Effector memory CD4-positive, alpha-beta T cell (primary cell): ENCODE data around the gene VPS13A.
"Not testable (repeated sequence)": the region's sequence is repeated elsewhere in the genome, so short reads cannot be mapped to it uniquely, and the experiment has no call there.

Source experiments
- DNase-seq, 3 donors: peaks; one replicate each; pipeline ENCODE4 v3.0.0-alpha.2; 2020
- H3K27ac ChIP-seq: 2 replicates; pipeline ENCODE4 v1.7.0; 2013; ENCODE audit warnings: mild to moderate bottlenecking, low read length, moderate library complexity; ENCODE audit not compliant: insufficient read depth, poor library complexity, severe bottlenecking
- H3K27me3 ChIP-seq: replicated peaks from 2 replicates; pipeline ENCODE4 v1.7.0; 2013; ENCODE audit warnings: mild to moderate bottlenecking, low read length; ENCODE audit not compliant: insufficient read depth, control insufficient read depth, poor library complexity, severe bottlenecking
- H3K36me3 ChIP-seq: 2 replicates; pipeline ENCODE4 v1.7.0; 2013; ENCODE audit warnings: mild to moderate bottlenecking, low read length, moderate library complexity; ENCODE audit not compliant: control insufficient read depth, insufficient read depth
- H3K4me1 ChIP-seq: 2 replicates; pipeline ENCODE4 v1.7.0; 2013; ENCODE audit warnings: low read length, mild to moderate bottlenecking; ENCODE audit not compliant: control insufficient read depth, insufficient read depth, poor library complexity, severe bottlenecking
- H3K4me3 ChIP-seq: 2 replicates; pipeline ENCODE4 v1.7.0; 2013; ENCODE audit warnings: low read length, low read depth, mild to moderate bottlenecking; ENCODE audit not compliant: insufficient read depth, poor library complexity, severe bottlenecking
- H3K9me3 ChIP-seq: 2 replicates; pipeline ENCODE4 v1.7.0; 2013; ENCODE audit warnings: mild to moderate bottlenecking, low read length, moderate library complexity; ENCODE audit not compliant: control insufficient read depth

Gene VPS13A

GRCh38 chr9:77328102-77328501, 150.8 kb downstream of the VPS13A start:
- Histone ChIP-seq H3K9me3 (no peaks in the 10 kb centered on the region), H3K4me3 (no peak overlapping the region), H3K27ac (no peak overlapping the region), H3K4me1 (no peaks in the 10 kb centered on the region), H3K36me3 (peaks cover 4% of the 10 kb centered on the region), H3K27me3 (no peaks in the 10 kb centered on the region)
- no peak for DNase-seq

- DNase-seq, result no peak
- no peak overlapping the region for H3K4me3 ChIP-seq
- peaks cover 35% of the 10 kb centered on the region for H3K36me3 ChIP-seq
- H3K4me1 ChIP-seq, result no peaks in the 10 kb centered on the region
- H3K9me3 ChIP-seq, result no peaks in the 10 kb centered on the region
- no peaks in the 10 kb centered on the region for H3K27me3 ChIP-seq
- H3K27ac ChIP-seq, result no peak overlapping the region
Observed at GRCh38 chr9:77370064-77370463, 192.7 kb downstream of the VPS13A start.

GRCh38 chr9:77374266-77374665, 196.9 kb downstream of the VPS13A start:
- Histone ChIP-seq H3K27ac (no peak overlapping the region), H3K4me3 (no peak overlapping the region), H3K27me3 (no peaks in the 10 kb centered on the region), H3K9me3 (no peaks in the 10 kb centered on the region), H3K36me3 (peaks cover 19% of the 10 kb centered on the region), H3K4me1 (no peaks in the 10 kb centered on the region)
- no peak for DNase-seq

- H3K4me3 ChIP-seq, result no peak overlapping the region
- H3K9me3 ChIP-seq, result no peaks in the 10 kb centered on the region
- H3K27me3 ChIP-seq, result no peaks in the 10 kb centered on the region
- no peak for DNase-seq
- no peak overlapping the region for H3K27ac ChIP-seq
- H3K36me3 ChIP-seq, result peaks cover 8% of the 10 kb centered on the region
- no peaks in the 10 kb centered on the region for H3K4me1 ChIP-seq
Observed at GRCh38 chr9:77375956-77376532, 198.7 kb downstream of the VPS13A start.

- no peaks in the 10 kb centered on the region for H3K27me3 ChIP-seq
- no peak for DNase-seq
- H3K4me1 ChIP-seq, result no peaks in the 10 kb centered on the region
Observed at GRCh38 chr9:77384406-77384805, 207.1 kb downstream of the VPS13A start.

DNA sequence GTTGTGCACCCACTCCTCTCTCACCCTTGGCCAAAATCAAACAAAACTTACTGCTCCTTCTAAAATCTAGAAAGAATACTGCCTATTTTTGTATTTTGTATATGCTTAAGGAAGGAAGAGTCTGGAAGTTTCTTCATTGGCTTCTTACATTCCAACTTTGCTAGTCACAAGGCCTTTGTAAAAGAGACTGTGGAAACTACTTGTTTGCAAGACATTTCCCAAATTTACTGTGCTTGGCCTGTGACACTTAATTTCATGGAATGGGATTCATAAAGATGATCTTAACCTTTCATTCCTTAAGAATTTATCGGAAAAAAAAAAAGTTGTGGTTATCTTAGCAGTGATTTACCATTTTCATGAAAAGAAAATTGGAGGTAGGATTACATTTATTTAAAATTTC, 208.9 kb downstream of the VPS13A start:
- H3K4me3 ChIP-seq, result no peak overlapping the region

More at GRCh38 chr9:77384406-77384805, 207.1 kb downstream of the VPS13A start:
- H3K4me3 ChIP-seq, result no peak overlapping the region
- H3K9me3 ChIP-seq, result no peaks in the 10 kb centered on the region
- H3K36me3 ChIP-seq, result peaks cover 12% of the 10 kb centered on the region
- no peak overlapping the region for H3K27ac ChIP-seq

DNA sequence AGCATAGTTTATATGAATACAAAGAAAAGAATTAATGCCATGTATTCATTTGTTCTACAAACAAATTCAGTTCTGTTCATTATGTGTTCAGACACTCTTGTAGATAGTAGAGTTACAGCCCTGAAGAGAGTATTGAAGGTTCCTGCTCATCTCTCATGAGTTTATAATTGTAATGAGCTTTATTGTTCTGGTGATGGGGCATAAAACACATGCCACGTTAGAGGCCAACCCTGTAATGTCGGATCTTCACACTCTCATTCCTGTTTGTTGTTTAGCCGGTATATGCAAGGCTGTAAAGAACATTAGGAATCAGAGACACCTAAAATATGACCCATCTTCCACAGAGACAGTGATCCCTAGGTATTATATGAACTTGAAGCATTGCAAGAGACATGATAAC, 214.5 kb downstream of the VPS13A start:
- Histone ChIP-seq H3K27ac (no peak overlapping the region), H3K36me3 (no peaks in the 10 kb centered on the region), H3K9me3 (no peaks in the 10 kb centered on the region), H3K4me3 (no peak overlapping the region), H3K4me1 (no peaks in the 10 kb centered on the region), H3K27me3 (no peaks in the 10 kb centered on the region)
- no peak for DNase-seq

More for the DNA sequence above, 208.9 kb downstream of the VPS13A start:
- Histone ChIP-seq H3K9me3 (no peaks in the 10 kb centered on the region), H3K4me1 (no peaks in the 10 kb centered on the region), H3K36me3 (peaks cover 7% of the 10 kb centered on the region), H3K27me3 (no peaks in the 10 kb centered on the region), H3K27ac (no peak overlapping the region)
- no peak for DNase-seq

DNA sequence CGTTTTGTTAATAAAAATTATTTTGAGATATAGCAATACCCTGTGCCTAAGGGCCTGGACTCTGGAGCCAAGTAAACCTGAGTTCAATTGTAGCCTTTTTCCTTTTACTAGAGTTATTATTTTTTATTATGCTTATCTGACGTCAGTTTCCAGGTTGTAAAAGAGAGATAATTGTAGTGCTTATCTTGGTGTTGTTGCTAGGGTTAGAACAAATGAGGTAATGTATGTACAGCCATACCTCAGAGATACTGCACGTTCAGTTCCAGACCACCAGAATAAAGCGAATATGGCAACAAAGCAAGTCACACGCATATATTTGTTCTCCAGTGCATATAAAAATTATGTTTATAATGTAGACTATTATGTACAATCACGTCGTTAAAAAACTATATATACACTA, 215.0 kb downstream of the VPS13A start:
- Histone ChIP-seq H3K4me1 (no peaks in the 10 kb centered on the region), H3K36me3 (no peaks in the 10 kb centered on the region), H3K9me3 (no peaks in the 10 kb centered on the region), H3K27ac (no peak overlapping the region), H3K27me3 (no peaks in the 10 kb centered on the region), H3K4me3 (no peak overlapping the region)
- DNase-seq, result no peak

DNA sequence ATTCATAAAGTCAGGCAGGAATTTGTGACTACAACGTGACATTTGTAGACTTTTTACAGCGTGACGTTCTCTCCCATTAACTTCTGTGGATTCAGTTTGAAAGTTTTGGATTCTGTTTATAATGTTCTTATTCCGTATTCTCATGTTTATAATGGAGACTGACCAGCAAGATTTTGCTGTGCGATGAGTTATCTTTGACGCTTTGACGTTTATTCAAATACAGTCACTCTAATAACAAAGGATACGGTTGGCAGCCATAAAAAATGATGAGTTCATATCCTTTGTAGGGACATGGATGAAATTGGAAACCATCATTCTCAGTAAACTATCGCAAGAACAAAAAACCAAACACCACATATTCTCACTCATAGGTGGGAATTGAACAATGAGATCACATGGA, 221.2 kb downstream of the VPS13A start:
- H3K9me3 ChIP-seq, H3K4me3 ChIP-seq, H3K27ac ChIP-seq, DNase-seq, H3K27me3 ChIP-seq, H3K36me3 ChIP-seq, H3K4me1 ChIP-seq: not testable (repeated sequence)

DNA sequence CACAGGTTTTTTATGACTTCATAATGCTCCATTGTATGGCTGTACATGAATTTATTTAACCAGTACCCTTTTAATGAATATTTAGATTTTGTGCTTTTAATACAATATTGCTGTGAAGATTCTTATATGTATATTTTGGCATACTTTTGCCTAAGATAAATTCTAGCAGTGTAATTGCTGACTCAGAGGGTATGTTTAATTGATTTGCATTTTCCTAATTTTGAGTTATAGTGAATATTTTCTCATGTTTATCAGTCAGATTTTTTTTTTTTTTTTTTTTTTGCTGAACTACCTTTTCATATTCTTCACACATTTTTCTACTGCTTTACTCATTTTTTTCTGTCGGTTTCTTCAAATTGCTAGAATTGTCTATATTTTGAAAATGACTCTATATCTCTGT, 222.6 kb downstream of the VPS13A start:
- Histone ChIP-seq H3K4me1 (no peaks in the 10 kb centered on the region), H3K27me3 (no peaks in the 10 kb centered on the region), H3K9me3 (no peaks in the 10 kb centered on the region), H3K36me3 (no peaks in the 10 kb centered on the region), H3K4me3 (no peak overlapping the region), H3K27ac (no peak overlapping the region)
- DNase-seq, result no peak
